K562 (cell line): ENCODE results near the gene BRWD1. TPM values are rescaled to one million over a fixed set of nuclear protein-coding genes. Genes with fewer than 3 reads are reported as not detected.
A peak's percentile ranks its signal among the peaks of the same experiment; 100 is the strongest.

Experiments used
- FUS ChIP-seq: fragments of 200-400 bp; formaldehyde crosslinking; optimal IDR thresholded peaks from 2 replicates; pipeline ENCODE3; 2017; ENCODE audit warnings: low read depth, low read length
- HDAC8 ChIP-seq: fragments of 450-650 bp; IDR thresholded peaks from 2 replicates; pipeline ENCODE4 v1.6.1; 2016; ENCODE audit warnings: mild to moderate bottlenecking, missing genetic modification characterization, moderate library complexity, missing compliant biosample characterization
- KDM5B ChIP-seq: fragments of 200-600 bp; sonication (generic); IDR thresholded peaks from 2 replicates; pipeline ENCODE4 v1.6.1; 2012; ENCODE audit warnings: low read depth, mild to moderate bottlenecking, moderate library complexity, low read length, control low read depth, inconsistent platforms; ENCODE audit not compliant: insufficient replicate concordance
- MCM3 ChIP-seq: fragments of 450-650 bp; IDR thresholded peaks from 2 replicates; pipeline ENCODE4 v1.6.1; 2016
- MTA2 ChIP-seq: fragments of 450-650 bp; IDR thresholded peaks from 2 replicates; pipeline ENCODE4 v1.6.1; 2016; ENCODE audit warnings: low read depth
- NELFE ChIP-seq: IDR thresholded peaks from 2 replicates; pipeline ENCODE4 v1.6.1; 2011; ENCODE audit warnings: mild to moderate bottlenecking; ENCODE audit not compliant: insufficient read depth, insufficient read length
- RHOXF2B ChIP-seq: fragments of 250-450 bp; sonication (Bioruptor Pico); conservative IDR thresholded peaks from 2 replicates; pipeline ENCODE4 v1.5.1; 2021
- SIN3A ChIP-seq, 2 experiments: fragments of 150-350 bp in 1 of 2; IDR thresholded peaks; 2 replicates each; pipeline ENCODE4 v1.6.1; 2011 to 2016; ENCODE audit warnings: borderline replicate concordance in 2 of 2, low read depth in 2 of 2, low read length in 2 of 2, mild to moderate bottlenecking in 2 of 2, moderate library complexity in 2 of 2; ENCODE audit not compliant: control insufficient read depth in 1 of 2
- SRSF9 ChIP-seq: fragments of 200-400 bp; formaldehyde crosslinking; IDR thresholded peaks from 2 replicates; pipeline ENCODE4 v1.6.1; 2017; ENCODE audit warnings: low read depth, low read length, borderline replicate concordance
- ZBTB34 ChIP-seq: fragments of 250-450 bp; sonication (Bioruptor Pico); IDR thresholded peaks from 2 replicates; pipeline ENCODE4 v1.8.0; 2021; ENCODE audit warnings: mild to moderate bottlenecking, moderate library complexity
- ZFP1 ChIP-seq: fragments of 450-650 bp; formaldehyde crosslinking; IDR thresholded peaks from 2 replicates; pipeline ENCODE4 v1.4.0; 2020; ENCODE audit warnings: mild to moderate bottlenecking, mixed read lengths
- ZNF184 ChIP-seq: sonication (generic); formaldehyde crosslinking; IDR thresholded peaks from 2 replicates; pipeline ENCODE4 v1.5.0; 2020; ENCODE audit warnings: missing genetic modification reagents
- ZNF583 ChIP-seq: fragments of 250-450 bp; sonication (Bioruptor Pico); IDR thresholded peaks from 2 replicates; pipeline ENCODE4 v1.4.0; 2020
- ZZZ3 ChIP-seq: fragments of 450-650 bp; IDR thresholded peaks from 2 replicates; pipeline ENCODE4 v1.6.1; 2016; ENCODE audit warnings: antibody characterized with exemption, mild to moderate bottlenecking, moderate library complexity
- polyA plus RNA-seq, 8 experiments: library from polyadenylated mRNA; depleted of rRNA in 4 of 8; stranded (reverse) in 5 of 8; unstranded in 3 of 8; fragments of >200 nt; fragmentation: Nextera tagmentation in 2 of 8; fragmentation: Illumina TruSeq in 1 of 8; extraction: Ambion mirVana in 2 of 8; extraction: Trizol in 1 of 8; gene quantifications; 2 replicates each; pipeline versions ENCODE4 v1.2.1 to v1.2.3, GENCODE V29; 2011 to 2014; ENCODE audit warnings: inconsistent platforms in 1 of 8, missing spikeins in 1 of 8
- total RNA-seq, 7 experiments: library from RNA; depleted of rRNA in 6 of 7; stranded (reverse); fragments of >200 nt in 6 of 7; fragmentation: Illumina TruSeq in 2 of 7; extraction: Trizol in 2 of 7; gene quantifications; 2 replicates each; pipeline versions ENCODE4 v1.2.1 to v1.2.3, GENCODE V29; 2011 to 2021; ENCODE audit warnings: low replicate concordance in 1 of 7
- TF ChIP-seq, protein P1 (sequence below): fragments of 250-450 bp; sonication (Bioruptor Pico); IDR thresholded peaks from 2 replicates; pipeline ENCODE4 v1.4.0; 2020; ENCODE audit warnings: mild to moderate bottlenecking, moderate library complexity, borderline replicate concordance
- TF ChIP-seq, protein P2 (sequence below): IDR thresholded peaks from 2 replicates; pipeline ENCODE4 v1.6.1; 2012; ENCODE audit warnings: low read depth, low read length, improper control_type of control experiment, borderline replicate concordance
- TF ChIP-seq, protein P3 (sequence below): fragments of 200-800 bp; sonication (Bioruptor generic); IDR thresholded peaks from 2 replicates; pipeline ENCODE4 v1.6.1; 2017; ENCODE audit warnings: missing genetic modification characterization, missing compliant biosample characterization

Gene BRWD1
- total and polyA plus RNA-seq, 9 of the 15 experiments (the other 6 are each of a cell fraction or from before 2014, with no cell fraction given): 10.1 to 60.2 (median 34.1) TPM

GRCh38 chr21:39359382-39359781 is 46.0 kb upstream of the BRWD1 start (continued):
- TF ChIP-seq, protein P1, sequence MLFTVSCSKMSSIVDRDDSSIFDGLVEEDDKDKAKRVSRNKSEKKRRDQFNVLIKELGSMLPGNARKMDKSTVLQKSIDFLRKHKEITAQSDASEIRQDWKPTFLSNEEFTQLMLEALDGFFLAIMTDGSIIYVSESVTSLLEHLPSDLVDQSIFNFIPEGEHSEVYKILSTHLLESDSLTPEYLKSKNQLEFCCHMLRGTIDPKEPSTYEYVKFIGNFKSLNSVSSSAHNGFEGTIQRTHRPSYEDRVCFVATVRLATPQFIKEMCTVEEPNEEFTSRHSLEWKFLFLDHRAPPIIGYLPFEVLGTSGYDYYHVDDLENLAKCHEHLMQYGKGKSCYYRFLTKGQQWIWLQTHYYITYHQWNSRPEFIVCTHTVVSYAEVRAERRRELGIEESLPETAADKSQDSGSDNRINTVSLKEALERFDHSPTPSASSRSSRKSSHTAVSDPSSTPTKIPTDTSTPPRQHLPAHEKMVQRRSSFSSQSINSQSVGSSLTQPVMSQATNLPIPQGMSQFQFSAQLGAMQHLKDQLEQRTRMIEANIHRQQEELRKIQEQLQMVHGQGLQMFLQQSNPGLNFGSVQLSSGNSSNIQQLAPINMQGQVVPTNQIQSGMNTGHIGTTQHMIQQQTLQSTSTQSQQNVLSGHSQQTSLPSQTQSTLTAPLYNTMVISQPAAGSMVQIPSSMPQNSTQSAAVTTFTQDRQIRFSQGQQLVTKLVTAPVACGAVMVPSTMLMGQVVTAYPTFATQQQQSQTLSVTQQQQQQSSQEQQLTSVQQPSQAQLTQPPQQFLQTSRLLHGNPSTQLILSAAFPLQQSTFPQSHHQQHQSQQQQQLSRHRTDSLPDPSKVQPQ (CRISPR knock-in tag): no peak
- TF ChIP-seq KDM5B (no peak), RHOXF2B (CRISPR knock-in tag) (0 out of 2 replicates have a peak, but pooled peaks have one; percentile 88), FUS (no peak), ZFP1 (CRISPR knock-in tag) (0 out of 2 replicates have a peak, but pooled peaks have one; percentile 67), HDAC8 (tag) (peak; percentile 98), ZNF583 (CRISPR knock-in tag) (peak; percentile 95), MCM3 (no peak), ZBTB34 (CRISPR knock-in tag) (no peak), ZZZ3 (no peak), SIN3A (IDR thresholded peaks at IDR 0.05; ENCODE audit: borderline replicate concordance in 2 of 2, control insufficient read depth in 1 of 2, low read depth in 2 of 2, low read length in 2 of 2) (no peak), NELFE (no peak), SRSF9 (no peak), MTA2 (no peak), ZNF184 (no peak)
- TF ChIP-seq, protein P2, sequence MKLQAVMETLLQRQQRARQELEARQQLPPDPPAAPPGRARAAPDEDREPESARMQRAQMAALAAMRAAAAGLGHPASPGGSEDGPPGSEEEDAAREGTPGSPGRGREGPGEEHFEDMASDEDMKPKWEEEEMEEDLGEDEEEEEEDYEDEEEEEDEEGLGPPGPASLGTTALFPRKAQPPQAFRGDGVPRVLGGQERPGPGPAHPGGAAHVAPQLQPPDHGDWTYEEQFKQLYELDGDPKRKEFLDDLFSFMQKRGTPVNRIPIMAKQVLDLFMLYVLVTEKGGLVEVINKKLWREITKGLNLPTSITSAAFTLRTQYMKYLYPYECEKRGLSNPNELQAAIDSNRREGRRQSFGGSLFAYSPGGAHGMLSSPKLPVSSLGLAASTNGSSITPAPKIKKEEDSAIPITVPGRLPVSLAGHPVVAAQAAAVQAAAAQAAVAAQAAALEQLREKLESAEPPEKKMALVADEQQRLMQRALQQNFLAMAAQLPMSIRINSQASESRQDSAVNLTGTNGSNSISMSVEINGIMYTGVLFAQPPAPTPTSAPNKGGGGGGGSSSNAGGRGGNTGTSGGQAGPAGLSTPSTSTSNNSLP: no peak
- TF ChIP-seq, protein P3, sequence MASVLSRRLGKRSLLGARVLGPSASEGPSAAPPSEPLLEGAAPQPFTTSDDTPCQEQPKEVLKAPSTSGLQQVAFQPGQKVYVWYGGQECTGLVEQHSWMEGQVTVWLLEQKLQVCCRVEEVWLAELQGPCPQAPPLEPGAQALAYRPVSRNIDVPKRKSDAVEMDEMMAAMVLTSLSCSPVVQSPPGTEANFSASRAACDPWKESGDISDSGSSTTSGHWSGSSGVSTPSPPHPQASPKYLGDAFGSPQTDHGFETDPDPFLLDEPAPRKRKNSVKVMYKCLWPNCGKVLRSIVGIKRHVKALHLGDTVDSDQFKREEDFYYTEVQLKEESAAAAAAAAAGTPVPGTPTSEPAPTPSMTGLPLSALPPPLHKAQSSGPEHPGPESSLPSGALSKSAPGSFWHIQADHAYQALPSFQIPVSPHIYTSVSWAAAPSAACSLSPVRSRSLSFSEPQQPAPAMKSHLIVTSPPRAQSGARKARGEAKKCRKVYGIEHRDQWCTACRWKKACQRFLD (CRISPR knock-in tag): peak; percentile 96
